ENCODE data around the gene C6orf163.

- TF ChIP-seq POLR2A (IDR thresholded peaks at IDR 0.05) (no peak), CTCF (IDR thresholded peaks at IDR 0.05) (no peak)
Measured at GRCh38 chr6:87308970-87309369, 35.6 kb upstream of the C6orf163 start.
